AG04450 (cell line): Measurements from ENCODE around the gene CYS1. TPM values are rescaled to one million over a fixed set of nuclear protein-coding genes. Genes with fewer than 3 reads are reported as not detected.
"Not testable (repeated sequence)": the region's sequence is repeated elsewhere in the genome, so short reads cannot be mapped to it uniquely, and the experiment has no call there.

Experiments
- CTCF ChIA-PET: fragments of 300-600, 350-600 bp; formaldehyde crosslinking; extraction: SDS; loops from one replicate; lab custom pipeline; 2022; ENCODE audit warnings: antibody characterized with exemption, inconsistent platforms; lab: Charles Lee
- POLR2A ChIA-PET: fragments of 350-600 bp; formaldehyde crosslinking; extraction: SDS; loops from one replicate; lab custom pipeline; 2021; ENCODE audit warnings: antibody characterized with exemption, inconsistent platforms; lab: Yijun Ruan, JAX
- DNase-seq: peaks from one replicate; pipeline ENCODE4 v3.0.0-alpha.2; 2011; ENCODE audit warnings: low read depth, low spot score
- H3K27ac ChIP-seq: one replicate; pipeline ENCODE4 v1.5.1; 2012; ENCODE audit warnings: low read depth, low read length, control low read depth
- H3K27me3 ChIP-seq: one replicate; pipeline ENCODE4 v1.6.0; 2012; ENCODE audit warnings: low read length; ENCODE audit not compliant: control insufficient read depth, insufficient read depth
- H3K4me3 ChIP-seq: 2 replicates; pipeline ENCODE4 v1.5.1; 2011; ENCODE audit warnings: mild to moderate bottlenecking, low read depth, low read length, control low read depth
- H3K9me3 ChIP-seq: 2 replicates; pipeline ENCODE4 v1.5.1; 2012; ENCODE audit warnings: low read length; ENCODE audit not compliant: control insufficient read depth, insufficient read depth
- CTCF ChIP-seq: IDR thresholded peaks from 2 replicates; pipeline ENCODE4 v1.5.1; 2011; ENCODE audit warnings: low read depth, low read length, control low read depth, inconsistent platforms
- polyA plus RNA-seq: library from polyadenylated mRNA; depleted of rRNA; stranded (reverse); fragments of >200 nt; gene quantifications from 2 replicates; pipeline ENCODE4 v1.2.3, GENCODE V29; 2011

CYS1 gene
- polyA plus RNA-seq, 1 experiment: 0.12 TPM

- ChIA-PET POLR2A (interaction anchor here (1.0 to 1.1 kb wide), 2 partner anchors 24 to 40 kb away, joined by 3 read pairs; no protein-coding TSS in a partner anchor), CTCF (interaction anchor here (0.5 to 4.8 kb wide), 26 partner anchors 11 to 467 kb away, joined by 3 to 99 read pairs (median 4); no protein-coding TSS in a partner anchor)
- Histone ChIP-seq H3K4me3 (no peak overlapping the region), H3K27me3 (peaks cover 8% of the 10 kb centered on the region), H3K27ac (no peak overlapping the region), H3K9me3 (peaks cover 2% of the 10 kb centered on the region; the same call in 1 of the 2 replicates)
- TF ChIP-seq CTCF: no peak
- no peak for DNase-seq
Measured at GRCh38 chr2:10096641-10097040, 16.4 kb upstream of the CYS1 start.

- DNase-seq: no peak
- Histone ChIP-seq H3K27me3 (peaks cover 23% of the 10 kb centered on the region), H3K27ac (peak overlapping the region; percentile 11), H3K9me3 (peaks cover 9% of the 10 kb centered on the region; the same call in 1 of the 2 replicates), H3K4me3 (no peak overlapping the region)
- TF ChIP-seq CTCF: no peak
- ChIA-PET POLR2A (no interaction called here), CTCF (interaction anchor here (0.6 to 4.8 kb wide), 7 partner anchors 23 to 353 kb away, joined by 3 to 99 read pairs (median 3); partner anchors contain the start of gene ODC1)
Measured at GRCh38 chr2:10095175-10095574, 15.0 kb upstream of the CYS1 start.

GRCh38 chr2:10094271-10094814, 14.1 kb upstream of the CYS1 start:
- POLR2A ChIA-PET: no interaction called here
- CTCF ChIA-PET: interaction anchor here (0.9 to 4.8 kb wide), 6 partner anchors 22 to 341 kb away, joined by 3 to 99 read pairs (median 9); no protein-coding TSS in a partner anchor
- Histone ChIP-seq H3K9me3 (peaks cover 9% of the 10 kb centered on the region; the same call in 1 of the 2 replicates), H3K27me3 (peaks cover 30% of the 10 kb centered on the region), H3K27ac (no peak overlapping the region), H3K4me3 (no peak overlapping the region)
- no peak for TF ChIP-seq CTCF
- DNase-seq: no peak

GRCh38 chr2:10091889-10092244, 11.7 kb upstream of the CYS1 start:
- H3K4me3 ChIP-seq, H3K9me3 ChIP-seq, DNase-seq, H3K27ac ChIP-seq: not testable (repeated sequence)
- ChIA-PET POLR2A (interaction anchor here (0.6 kb wide), 1 partner anchor 32 kb away, joined by 3 read pairs; no protein-coding TSS in a partner anchor), CTCF (interaction anchor here (3.4 kb wide), 1 partner anchor 19 kb away, joined by 18 read pairs; no protein-coding TSS in a partner anchor)
- peaks cover 40% of the 10 kb centered on the region for H3K27me3 ChIP-seq

- POLR2A ChIA-PET: interaction anchor here (0.6 kb wide), 1 partner anchor 32 kb away, joined by 3 read pairs; no protein-coding TSS in a partner anchor
- H3K27me3 ChIP-seq: peaks cover 40% of the 10 kb centered on the region
- peak overlapping the region; percentile 7; the same call in 1 of the 2 replicates for H3K4me3 ChIP-seq
- CTCF ChIA-PET: interaction anchor here (1.0 to 3.4 kb wide), 3 partner anchors 19 to 344 kb away, joined by 3 to 18 read pairs (median 4); no protein-coding TSS in a partner anchor
- no peak overlapping the region for H3K27ac ChIP-seq
- DNase-seq: no peak
- H3K9me3 ChIP-seq: peaks cover 9% of the 10 kb centered on the region; the same call in 1 of the 2 replicates
- TF ChIP-seq CTCF: no peak
Measured at GRCh38 chr2:10091182-10091888, 11.1 kb upstream of the CYS1 start.
